HG03432 (cell line): ENCODE results near the gene MYL7.
A peak's percentile ranks its signal among the peaks of the same experiment; 100 is the strongest.

Source experiments
- ATAC-seq: cut with Tn5 transposase; IDR thresholded peaks from one replicate; pipeline ENCODE4 v1.9.1; 2021; ENCODE audit warnings: mild to moderate bottlenecking, moderate library complexity; ENCODE audit not compliant: unreplicated experiment

MYL7 gene

DNA sequence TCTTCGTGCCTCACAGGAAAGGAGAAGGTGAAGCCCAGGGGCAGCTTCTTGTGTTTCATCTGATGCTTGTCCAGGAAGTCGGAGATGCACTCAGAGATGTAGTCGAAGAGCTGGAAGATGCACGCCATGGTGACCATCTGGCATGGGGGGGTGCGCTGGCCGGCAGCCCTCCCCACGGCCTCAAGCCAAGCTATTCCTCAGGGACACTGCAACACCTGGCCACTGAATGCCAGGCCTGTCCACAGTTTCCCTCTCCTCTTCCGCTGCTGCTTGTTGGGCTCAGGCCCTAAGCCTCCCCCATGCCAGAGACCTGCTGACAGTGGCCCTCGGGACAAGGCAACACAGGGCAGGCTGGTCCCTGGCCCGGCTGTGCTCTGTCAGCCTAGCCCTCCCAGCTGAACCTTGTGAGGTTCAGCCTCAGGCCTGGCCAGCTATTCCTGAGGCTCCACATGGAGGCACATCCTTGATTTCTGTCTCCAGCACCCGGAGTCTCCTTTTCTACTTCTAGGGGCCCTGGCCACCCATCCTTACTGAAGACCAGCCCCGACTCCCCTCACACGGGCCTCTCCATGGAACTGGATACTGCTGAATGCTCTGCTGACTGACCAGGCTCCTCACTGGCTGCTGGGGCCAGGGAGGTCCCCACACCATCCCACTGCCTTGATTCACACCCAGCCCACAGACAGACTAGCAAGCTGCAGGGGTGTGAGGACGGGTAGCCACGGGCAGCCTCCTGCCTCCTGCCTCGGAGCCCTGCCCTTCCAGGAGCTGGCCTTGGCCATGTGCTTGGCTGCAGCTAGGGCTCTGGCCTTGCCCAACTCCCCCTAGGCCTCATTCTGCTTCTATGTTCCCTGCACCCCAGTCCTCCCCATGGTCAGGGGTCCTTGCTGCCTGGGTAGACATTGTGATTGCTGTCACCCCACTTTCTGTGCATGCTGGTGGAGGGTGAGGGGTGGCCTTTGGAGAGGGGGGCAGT is 10.1 kb upstream of the MYL7 start:
- ATAC-seq = no peak

DNA sequence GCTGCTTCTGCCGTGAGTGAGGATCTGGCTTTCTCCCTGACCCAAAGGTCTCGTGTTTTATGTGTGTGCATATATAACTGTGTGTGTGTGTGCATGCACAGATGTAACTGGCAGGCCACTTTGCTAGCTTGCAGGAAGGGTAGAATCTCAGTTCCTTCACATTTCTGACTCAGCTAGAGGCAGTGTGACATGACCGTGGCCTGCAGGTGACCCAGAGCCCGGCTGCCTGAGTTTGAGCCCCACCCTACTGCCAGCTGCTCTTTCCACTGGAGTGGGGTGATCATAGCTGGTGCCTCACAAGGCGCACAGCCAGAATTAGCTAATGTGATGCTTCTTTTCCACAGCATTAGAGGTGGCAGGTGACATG is 9.3 kb upstream of the MYL7 start:
- peak; percentile 57 for ATAC-seq

DNA sequence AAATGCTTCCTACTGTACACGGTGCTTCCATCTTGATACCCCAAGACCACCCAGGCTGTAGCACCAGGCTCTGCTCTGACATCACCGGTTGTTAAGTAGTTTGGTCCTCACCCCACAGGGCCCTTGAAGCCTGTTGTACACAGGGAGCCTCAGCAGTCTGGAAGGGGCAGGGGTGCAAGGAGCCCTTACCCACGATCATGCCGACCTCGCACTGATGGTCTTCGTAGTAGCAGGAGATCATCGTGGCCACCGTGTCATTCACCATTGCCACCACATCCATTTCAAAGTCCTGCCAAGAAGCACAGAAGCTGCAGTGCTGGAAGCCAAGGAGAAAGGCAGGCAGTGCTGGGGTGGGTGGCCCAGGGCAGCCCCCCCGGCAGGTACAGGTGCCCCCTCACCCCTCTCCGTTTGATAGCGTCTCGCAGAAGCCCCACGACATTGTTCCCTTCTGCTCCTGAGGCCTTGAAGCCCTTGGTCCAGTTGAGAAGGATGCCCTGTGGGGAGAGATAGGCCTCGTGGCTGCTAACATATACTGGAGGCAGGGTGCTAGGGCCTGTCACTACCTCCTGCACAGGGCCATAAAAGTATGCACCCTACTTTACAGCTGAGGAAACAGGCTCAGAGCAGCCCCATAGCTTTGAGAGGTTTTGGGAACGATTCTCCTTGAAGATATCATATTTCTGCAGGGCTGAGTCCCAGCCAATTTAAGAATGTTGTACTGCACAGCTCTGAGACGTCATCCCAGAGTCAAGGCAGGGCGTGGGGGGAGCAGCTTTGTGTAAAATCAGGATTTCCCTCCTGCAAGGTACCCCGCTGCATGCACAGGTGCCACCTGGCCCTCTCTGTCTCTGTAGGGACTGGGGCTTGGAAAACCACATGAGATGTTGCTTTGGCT is 8.7 kb upstream of the MYL7 start:
- no peak for ATAC-seq

DNA sequence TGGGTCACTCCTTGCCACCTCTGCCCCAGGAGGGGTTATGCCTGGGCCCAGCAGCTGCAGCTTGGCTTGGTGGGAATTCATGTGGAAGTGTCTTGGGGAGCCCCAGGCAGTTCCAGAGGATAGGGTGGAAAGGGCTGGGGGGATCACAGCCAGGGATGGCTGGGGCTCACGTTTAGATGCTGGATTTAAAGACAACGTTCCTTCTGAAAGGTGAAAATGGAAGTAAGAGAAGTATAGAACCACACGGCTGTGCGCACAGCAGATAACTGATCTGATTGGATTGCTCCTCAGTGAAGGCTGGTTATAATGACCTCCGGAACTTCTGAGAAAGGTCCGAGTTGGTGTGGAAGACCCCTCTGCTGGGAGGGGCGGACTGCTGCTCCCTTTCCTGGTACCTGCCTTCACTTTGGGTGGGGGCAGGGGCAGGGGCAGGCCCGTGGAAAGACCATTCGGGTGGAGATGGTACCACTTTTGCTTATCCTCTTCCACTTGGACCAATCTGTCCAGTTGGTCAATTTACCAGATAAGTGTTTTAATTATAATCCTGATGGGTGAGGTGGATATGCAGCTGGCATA is 7.9 kb upstream of the MYL7 start:
- ATAC-seq = no peak

DNA sequence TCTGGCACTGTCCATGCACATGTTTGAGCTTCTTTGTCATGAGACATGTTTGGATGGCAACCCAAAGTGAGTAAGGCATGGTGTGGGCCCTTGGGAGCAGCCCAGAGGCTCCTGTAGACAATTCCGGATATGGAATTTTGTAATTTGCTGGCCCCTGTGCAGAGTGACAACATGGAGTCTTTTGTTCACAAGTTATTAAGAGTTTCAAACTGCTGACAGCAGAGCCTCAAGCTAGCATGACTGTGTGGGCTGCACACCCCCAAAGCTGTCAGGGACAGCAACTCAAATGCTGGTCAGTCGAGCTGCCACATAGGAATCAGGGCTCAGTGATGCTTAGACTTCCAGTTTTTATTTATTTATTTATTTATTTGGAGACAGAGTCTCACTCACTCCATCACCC is 7.0 kb upstream of the MYL7 start:
- ATAC-seq = no peak

DNA sequence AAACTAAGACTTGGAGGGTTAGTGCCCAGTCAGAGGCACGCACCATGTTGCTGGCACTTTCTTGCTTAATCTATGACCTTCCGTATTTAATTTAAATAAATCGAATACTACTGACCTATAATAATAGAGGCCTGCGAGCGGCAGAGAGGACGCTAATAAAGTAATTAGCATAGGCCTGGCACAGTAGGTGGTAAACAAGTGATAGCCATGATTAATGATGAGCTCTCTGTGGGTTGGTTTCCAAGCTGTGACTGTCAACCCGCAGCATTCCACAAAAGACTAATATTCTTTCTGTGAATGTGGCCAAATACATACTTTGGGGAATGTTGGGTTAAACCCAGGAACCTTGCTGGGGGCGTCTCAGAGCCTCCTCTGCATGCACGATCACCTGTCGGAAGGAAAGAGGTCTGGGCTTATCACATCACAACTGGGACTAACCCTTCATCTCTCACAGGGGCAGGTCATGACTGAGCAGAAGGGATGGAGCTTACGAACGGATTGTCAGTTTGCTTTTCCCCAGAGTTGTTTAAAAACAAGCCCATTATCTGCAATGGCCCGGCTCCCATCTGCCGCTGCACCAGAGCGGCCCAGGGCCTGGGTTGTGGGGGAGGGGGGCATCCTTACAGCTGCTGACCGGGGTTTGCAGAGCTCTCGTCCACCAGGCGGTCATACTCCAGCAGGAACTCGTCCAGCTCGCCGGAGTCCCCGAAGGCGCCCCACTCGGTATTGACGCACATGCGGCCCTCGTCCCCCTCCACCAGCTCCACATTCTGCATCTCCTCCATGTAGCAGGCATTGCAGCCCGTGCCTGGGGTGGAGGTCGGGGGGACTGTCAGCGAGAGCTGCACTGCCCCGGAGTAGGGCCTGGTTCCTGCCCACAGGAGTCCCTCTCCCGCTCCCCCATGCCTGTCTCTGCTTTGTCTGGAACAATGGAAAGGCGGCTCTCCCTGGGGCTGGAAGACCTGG is 6.2 kb upstream of the MYL7 start:
- ATAC-seq = no peak

DNA sequence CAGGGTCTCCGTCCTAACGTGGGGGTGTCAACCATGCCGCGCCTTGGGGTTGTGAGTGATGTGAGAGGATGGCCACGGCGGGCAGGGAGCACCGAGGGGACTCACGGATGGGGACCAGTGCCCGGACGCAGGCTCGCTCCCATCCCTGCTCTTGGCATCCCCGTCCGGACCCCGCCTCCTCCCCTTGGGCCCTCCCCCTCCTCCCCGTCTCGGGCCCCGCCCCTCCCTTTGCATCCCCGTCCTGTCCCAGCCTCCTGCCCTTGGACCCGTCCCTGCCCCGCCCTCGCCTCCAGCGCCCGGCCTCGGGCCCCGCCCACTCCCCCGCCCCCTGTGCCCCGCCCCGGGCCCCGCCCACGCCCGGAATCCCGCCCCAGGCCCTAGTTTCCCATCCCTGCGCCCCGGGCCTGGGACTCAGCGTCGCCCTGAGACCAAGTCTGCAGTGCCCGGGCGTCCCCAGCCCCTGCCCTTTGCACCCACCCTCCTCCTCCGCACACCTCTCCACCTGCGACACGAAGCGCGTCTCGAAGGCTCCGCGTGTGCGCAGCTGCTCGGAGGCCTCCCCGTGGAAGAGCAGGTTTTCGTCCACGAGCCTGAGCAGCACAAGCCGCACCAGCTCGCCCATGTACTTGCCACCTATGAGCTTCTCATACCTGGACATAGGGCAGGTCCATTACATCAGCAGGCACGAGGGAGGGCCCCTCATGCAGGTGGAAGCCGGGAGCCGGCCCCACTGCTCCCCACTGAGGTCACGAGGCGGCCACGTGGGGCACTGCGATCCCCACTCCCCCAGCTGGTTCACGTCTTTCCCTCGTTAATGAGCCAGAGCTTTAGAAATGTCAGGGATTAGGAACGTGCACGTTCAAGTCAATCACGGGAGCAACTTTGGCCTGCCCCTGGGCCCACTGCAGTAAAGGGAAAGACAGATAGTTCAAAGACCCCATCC is 5.1 kb upstream of the MYL7 start:
- ATAC-seq = peak; percentile 49

DNA sequence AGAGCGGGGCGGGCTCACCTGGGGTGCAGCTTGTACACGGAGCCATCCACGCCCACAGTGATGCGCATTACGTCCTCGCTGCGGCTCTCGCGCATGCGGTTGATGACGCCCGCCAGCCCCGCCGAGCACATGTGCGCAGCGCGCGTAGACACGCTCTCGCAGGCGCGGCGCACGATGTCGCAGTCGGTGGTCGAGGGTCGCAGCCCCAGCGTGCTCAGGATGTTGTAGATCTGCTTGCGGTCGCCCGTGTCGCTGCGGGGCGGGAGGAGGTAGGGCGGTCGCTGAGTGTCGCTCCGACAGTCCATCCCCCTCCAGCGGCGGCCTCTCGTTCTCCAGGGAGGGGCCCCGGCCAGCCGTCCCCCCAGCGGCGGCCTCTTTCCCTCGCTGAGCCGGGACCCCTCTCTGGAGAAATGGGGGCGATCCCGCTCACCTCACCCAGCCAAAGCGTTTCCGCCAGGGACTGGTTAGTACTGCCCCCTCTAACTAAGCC is 4.4 kb upstream of the MYL7 start:
- no peak for ATAC-seq

DNA sequence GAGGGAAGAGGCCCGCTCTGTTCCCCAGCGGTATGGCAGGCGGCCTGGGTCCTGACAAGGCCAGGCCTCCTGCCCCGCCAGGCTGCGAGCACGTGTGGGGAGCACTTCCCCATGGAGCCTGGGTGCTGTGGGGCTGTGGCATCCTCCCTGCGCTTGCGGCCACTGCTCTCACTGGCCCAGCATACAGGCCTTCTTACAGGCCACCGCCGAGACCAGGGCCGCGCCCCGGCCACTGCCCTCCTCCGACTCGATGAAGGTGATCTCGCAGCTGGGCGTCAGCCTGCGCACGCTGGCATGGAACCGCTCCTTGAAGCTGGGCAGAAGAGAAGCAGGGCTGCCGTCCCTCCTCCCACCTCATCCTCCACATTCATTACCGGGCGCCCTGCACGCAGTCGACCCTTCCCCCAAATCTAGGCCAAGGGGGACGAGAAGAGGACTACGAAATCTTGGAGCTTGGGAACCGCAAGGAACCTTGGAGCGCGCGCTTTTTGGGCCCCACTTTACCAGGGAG is 3.9 kb upstream of the MYL7 start:
- ATAC-seq = no peak

DNA sequence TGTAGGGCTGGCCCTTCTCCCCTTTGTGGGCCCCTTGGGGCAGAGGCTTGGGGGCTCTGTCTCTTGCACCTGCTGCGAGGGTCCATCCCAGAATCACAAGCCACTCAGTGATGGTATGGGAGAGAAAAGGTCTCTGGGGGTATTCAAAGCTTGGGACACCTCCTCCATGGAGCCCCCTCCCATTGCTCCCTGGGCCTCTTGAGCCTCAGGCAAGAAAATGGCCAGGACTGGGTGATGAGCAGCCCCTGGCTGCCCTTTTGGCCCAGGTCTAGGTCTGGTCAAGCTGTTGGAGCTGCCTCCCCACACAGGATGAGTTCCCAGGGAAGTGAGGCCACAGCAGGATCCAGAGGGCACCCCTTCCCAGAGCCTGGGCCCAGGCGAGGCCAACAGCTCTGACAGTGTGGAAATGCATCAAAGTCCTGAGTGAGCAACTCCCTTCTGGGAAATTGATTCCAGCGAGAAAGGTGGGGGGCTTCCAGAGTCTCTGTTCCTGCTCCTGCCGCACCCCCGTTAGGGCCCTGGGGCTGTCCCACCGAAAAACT is 3.4 kb upstream of the MYL7 start:
- ATAC-seq = no peak

DNA sequence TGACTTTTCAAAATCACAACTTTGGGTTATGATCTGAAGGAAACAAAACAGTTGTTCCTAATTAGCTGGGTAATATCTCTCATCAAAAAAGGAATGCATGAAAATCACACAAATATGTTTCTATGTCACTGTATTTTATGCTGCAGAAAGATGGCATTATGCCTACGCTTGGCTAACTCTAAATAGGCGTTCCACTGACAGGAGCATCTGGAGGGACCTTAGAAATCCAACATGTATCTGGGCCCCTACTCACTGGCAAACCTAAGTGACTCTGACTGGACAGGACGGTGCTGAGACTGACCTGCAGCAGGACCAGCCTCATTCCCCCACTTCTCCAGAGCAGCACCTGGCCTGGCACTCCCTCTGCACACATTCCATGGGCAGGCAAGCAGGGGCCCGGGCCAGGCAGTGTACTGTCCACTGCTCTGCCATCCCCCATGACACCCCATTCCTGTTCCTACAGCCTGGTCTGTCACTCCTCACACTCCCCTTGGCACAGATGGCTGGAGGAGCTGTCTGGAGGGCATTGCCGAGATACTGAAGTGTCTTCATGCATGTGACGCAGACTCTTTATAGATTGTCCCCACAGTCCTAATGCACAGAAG is 2.6 kb upstream of the MYL7 start:
- no peak for ATAC-seq

DNA sequence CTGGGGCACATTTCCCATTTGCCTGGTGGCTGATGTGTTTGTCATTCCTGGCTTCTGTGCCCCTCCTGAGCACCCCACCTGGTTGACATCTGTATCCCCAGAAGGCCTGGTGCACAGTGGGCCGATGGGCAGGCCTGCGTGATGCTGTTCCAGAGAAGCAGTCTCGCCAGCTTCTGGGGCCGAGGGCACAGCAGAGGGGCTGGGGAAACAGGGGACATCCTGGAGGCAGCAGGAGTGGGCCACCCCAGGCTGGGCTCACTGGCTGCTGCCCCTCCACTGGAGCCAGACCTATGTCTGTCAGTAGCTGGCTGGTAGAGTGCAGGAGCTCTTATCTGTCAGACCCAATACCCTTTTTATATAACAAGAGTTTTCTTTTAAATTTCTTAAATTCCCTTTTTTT is 896 bp upstream of the MYL7 start:
- no peak for ATAC-seq

DNA sequence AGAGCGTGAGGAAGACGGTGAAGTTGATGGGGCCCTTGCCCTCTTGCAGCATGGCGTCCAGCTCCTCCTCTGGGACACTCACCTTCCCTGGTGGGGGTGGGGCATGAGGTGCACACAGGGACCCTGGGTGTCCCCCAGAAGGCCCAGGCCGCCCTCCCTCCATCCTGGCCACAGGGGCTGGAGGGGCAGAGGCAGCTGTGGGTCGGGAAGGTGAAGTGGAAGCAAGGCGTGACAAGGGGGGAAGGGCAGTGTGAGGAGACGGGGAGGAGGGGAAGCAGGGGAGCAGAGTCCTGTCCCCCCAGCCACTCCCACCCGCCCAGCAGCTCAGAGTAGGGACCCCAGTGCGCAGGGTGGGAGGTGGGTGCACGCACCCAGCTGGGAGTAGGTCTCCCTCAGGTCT is 791 bp downstream of the MYL7 start:
- no peak for ATAC-seq

DNA sequence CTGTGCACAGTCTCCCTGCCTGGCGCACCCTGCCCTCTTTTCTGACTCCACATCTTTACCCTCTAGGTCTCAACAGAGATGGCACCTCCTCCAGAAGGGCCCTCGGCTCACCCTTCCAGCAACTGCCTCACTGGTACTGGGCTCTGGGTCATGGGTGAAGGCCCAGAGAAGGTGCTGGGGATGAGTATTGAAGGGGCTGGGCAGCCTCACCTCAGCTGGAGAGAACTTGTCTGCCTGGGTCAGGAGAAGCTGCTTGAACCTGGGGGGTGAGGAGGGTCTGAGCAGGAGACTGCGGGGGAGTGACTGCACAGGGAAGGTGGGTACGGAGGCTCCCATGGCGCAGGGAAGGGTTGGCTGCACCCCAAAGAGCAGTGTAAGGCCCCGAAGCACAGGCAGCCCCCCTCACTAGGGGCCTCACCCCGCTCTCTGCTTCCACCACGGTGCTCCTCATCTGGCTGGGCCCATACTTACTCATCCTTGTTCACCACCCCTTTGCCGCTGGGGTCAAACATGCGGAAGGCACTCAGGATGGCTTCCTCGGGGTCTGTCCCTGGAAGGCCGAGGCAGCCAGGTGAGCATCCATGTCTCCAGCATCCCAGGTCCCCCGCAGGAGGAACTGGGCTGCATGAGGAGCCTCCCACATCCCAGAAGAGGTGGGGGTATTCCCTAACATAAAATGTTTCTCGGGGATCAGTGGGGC is 1.7 kb downstream of the MYL7 start:
- no peak for ATAC-seq

DNA sequence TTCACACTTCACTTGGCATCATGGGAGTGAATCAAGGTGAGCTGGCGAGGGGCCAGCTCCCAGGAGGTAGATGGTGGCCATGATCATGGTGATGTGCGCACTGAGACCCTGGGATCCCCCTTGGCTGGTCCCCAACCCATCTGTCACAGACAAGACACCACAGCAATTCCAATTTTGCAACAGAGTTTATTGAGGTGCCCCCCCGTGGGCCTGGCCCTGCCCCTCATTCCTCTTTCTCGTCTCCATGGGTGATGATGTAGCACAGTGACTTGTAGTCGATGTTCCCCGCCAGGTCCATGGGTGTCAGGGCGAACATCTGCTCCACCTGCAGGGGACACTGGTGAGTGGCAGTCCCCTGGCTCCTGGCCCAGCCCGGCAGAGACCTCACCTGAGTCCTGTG is 2.4 kb downstream of the MYL7 start:
- ATAC-seq = no peak

DNA sequence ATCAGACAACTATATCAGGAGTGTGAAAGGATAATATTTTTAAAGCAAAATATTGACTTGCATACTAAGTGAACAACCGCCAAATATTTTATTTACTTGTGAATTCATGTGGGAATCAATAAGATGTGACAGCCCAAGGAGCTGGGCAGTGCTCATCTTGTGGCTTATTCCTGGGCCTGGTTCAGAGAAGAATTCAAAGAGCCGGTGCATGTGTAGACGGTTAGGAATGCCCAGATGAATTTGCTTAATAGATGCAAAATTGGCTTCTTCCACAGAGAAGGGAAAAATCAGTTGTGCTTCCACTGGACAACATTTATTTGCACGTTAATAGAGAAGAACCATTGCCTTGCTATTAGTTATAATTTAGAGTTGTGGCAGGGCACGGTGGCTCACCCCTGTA is 4.4 kb downstream of the MYL7 start:
- no peak for ATAC-seq

DNA sequence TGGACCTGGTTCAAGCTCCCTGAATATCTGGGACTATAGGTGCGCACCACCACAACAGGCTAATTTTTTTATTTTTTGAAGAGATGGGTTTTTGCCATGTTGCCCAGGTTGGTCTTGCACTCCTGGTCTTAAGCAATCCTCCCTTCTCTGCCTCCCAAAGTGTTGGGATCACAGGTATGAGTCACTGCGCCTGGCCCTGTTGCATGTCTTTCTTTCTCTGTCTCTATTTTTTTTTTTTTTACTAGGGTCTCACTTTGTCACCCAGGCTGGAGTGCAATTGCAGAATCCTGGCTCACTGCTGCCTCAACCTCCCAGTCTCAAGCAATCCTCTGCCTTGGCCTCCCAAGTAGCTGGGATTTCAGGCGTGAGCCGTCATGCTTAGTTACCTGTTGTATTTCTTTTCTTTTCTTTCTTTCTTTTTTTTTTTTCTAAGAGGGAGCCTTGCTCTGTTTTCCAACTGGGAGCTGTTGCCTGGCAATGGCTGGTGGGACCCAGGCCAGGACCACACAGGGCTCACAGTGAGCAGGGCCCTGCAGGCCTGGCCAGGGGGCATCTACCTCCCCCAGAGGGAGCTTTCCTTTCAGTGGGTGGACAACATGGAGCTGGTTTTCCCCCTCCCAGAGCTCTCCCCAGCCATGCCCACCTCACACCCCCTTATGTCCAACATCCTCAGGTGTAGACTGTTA is 6.0 kb downstream of the MYL7 start:
- ATAC-seq = no peak
